Heart left ventricle (tissue), 16 donors: ENCODE measurements around the gene FAM228B. TPM values are rescaled to one million over a fixed set of nuclear protein-coding genes. Genes with fewer than 3 reads are reported as not detected.

Source experiments
- ATAC-seq, 4 donors: fragments of 200-7000 bp; cut with Tn5 transposase; one replicate each; pipeline ENCODE4 v1.9.1; 2020 to 2022; ENCODE audit warnings: moderate library complexity in 4 of 4, mild to moderate bottlenecking in 3 of 4, moderate number of reproducible peaks in 1 of 4
- DNase-seq, 5 donors: peaks; one replicate each; pipeline ENCODE4 v3.0.0-alpha.2; 2020
- H3K27ac ChIP-seq, 12 donors: fragments of 200-600 bp; sonication (generic) in 4 of 12; one replicate each; pipeline versions ENCODE4 v1.5.0 to v1.8.0; 2016 to 2022; ENCODE audit warnings: mild to moderate bottlenecking in 2 of 12
- H3K27me3 ChIP-seq, 9 donors: fragments of 200-600 bp; sonication (generic) in 2 of 9; one replicate each; pipeline versions ENCODE4 v1.5.1 to v1.8.0; 2016 to 2022; ENCODE audit warnings: mild to moderate bottlenecking in 3 of 9
- H3K36me3 ChIP-seq, 9 donors: fragments of 200-600 bp; sonication (generic) in 2 of 9; one replicate each; pipeline versions ENCODE4 v1.5.0 to v1.8.0; 2018 to 2022; ENCODE audit warnings: mild to moderate bottlenecking in 2 of 9
- H3K4me1 ChIP-seq, 12 donors: fragments of 200-600 bp; sonication (generic) in 4 of 12; one replicate each; pipeline versions ENCODE4 v1.5.0 to v1.8.0; 2016 to 2022; ENCODE audit warnings: mild to moderate bottlenecking in 3 of 12
- H3K4me3 ChIP-seq, 12 donors: fragments of 200-600 bp; sonication (generic) in 4 of 12; one replicate each; pipeline versions ENCODE4 v1.5.0 to v1.8.0; 2017 to 2022; ENCODE audit warnings: mild to moderate bottlenecking in 9 of 12, moderate library complexity in 4 of 12
- H3K9me3 ChIP-seq, 12 donors: fragments of 200-600 bp; sonication (generic) in 4 of 12; one replicate each; pipeline versions ENCODE4 v1.5.0 to v1.8.0; 2016 to 2022; ENCODE audit warnings: mild to moderate bottlenecking in 1 of 12
- POLR2A ChIP-seq, 2 donors: fragments of 450-650 bp; IDR thresholded peaks; one replicate each; pipeline ENCODE4 v1.6.1; 2017; ENCODE audit warnings: antibody characterized with exemption in 2 of 2, mild to moderate bottlenecking in 2 of 2, moderate library complexity in 2 of 2
- WGBS, 4 donors: extraction: QIAGEN DNeasy Blood & Tissue Kit in 2 of 4; methylation state at CpG; one replicate each; pipeline versions ENCODE4 v1.1.5 to v1.1.7; 2013 to 2018; 5-methylcytosine and 5-hydroxymethylcytosine counted together
- intact Hi-C, 10 donors: fragments of 100-400 bp; cut with DNase I; formaldehyde crosslinking; loops; one replicate each; pipeline versions ENCODE4 v1.11.1 to v1.14.2; 2022
- long read RNA-seq, 3 donors: library from polyadenylated mRNA; unstranded; transcript quantifications; one replicate each; pipeline ENCODE4 v2.0.0, GENCODE V29; 2020 to 2021
- polyA plus RNA-seq, 2 donors: library from polyadenylated mRNA; stranded (reverse); fragments of 200-250 nt; gene quantifications; one replicate each; pipeline ENCODE4 v1.2.3, GENCODE V29; 2013
- total RNA-seq, 9 donors: library from RNA; depleted of rRNA in 2 of 9; stranded (reverse); fragments of >200 nt in 2 of 9; fragmentation: NEBNext Ultra II Directional in 3 of 9; extraction: Animal tissue kit (Norgen Biotek cat#: 25700) in 3 of 9; gene quantifications; one replicate each; pipeline versions ENCODE4 v1.1.0 to v1.2.4, GENCODE V29; 2016 to 2023
- TF ChIP-seq, protein P1 (sequence below), 12 donors: fragments of 200-600 bp; sonication (generic) in 4 of 12; IDR thresholded peaks; one replicate each; pipeline versions ENCODE4 v1.5.0 to v1.8.0; 2018 to 2022; ENCODE audit warnings: antibody characterized with exemption in 12 of 12, mild to moderate bottlenecking in 5 of 12
- donor health status: ischemic (EF 13 %, LVEDD 7.1; RV severe dilation, severe dysfunction).
- donor health status: healthy with polysubstance abuse.
- donor health status: DM: no; HTN: yes; CAD: no.
- donor health status: DM: no; HTN: no; CAD: no.
- donor health status: ischemic (EF 25% LVEDD 6.9; RV normal size, moderate dysfunction).
- donor health status: ischemic (EF 25% LVEDD 5.7; RV mildly dilated, moderate dysfunction).
- donor health status: healthy.
- donor health status: DM: yes; HTN: yes; CAD: no.
- donor health status: ischemic (EF 35%, LVEDD 5.7; RV mildly dilated, moderate dysfunction).
- donor health status: nonischemic (EF 11% LVEDD 7.7; RV severe dilation, severe dysfunction).
- donor health status: DM: yes; HTN: yes; CAD: no.
- donor health status: PGD.
- donor health status: ischemic (EF 29% LVEDD 5.4; RV normal size, mild dysfunction).
- donor health status: nonischemic (EF 23%, LVEDD 6.1; RV moderate dilation, normal function).

Gene FAM228B
- total RNA-seq: 10 to 100 TPM; 11.1 to 36.9 (median 21.2) TPM
- 10 to 100 TPM in 1 of 2 donors, 1 to 10 TPM in 1; 5.4 to 31.9 TPM for polyA plus RNA-seq
- long read RNA-seq, donor 1, partial matches to known transcripts: 1 of 23 reads
- long read RNA-seq, donor 1, other reads (novel, unspliced or antisense): 22 of 23 reads
- long read RNA-seq, donor 2, partial matches to known transcripts: 4 of 21 reads
- long read RNA-seq, donor 2, other reads (novel, unspliced or antisense): 14 of 21 reads
- long read RNA-seq, donor 3, partial matches to known transcripts: 1 of 17 reads
- long read RNA-seq, donor 3, other reads (novel, unspliced or antisense): 16 of 17 reads

GRCh38 chr2:24123195-24123921 lies at the start of gene FAM228B, which contains the start of gene PFN4:
FAM228B (plus strand) TSS chr2:24123469; CDS start chr2:24124362, 893 bp downstream.
PFN4 (minus strand) TSS chr2:24123334; CDS start chr2:24122535, 799 bp downstream.
- H3K27ac ChIP-seq: peak within 1 kb of the TSS; percentile 83 to 97 (median 95)
- DNase-seq: peak; percentile 92 to 94 (median 94)
- ATAC-seq: peak; percentile 96 to 99 (median 98)
- H3K4me1 ChIP-seq: peaks cover 0 to 30% (median 16%) of the 10 kb centered on the region in 12 donors
- intact Hi-C loops: loop anchor here in 5 of 10 donors (2.0 to 5.0 kb wide), 2 partner anchors 36 to 39 kb away; partner anchors contain the start of gene TP53I3 (in 4 of the 5)
- peaks cover 0 to 2% (median 0%) of the 10 kb centered on the region in 9 donors for H3K36me3 ChIP-seq
- TF ChIP-seq, protein P1, sequence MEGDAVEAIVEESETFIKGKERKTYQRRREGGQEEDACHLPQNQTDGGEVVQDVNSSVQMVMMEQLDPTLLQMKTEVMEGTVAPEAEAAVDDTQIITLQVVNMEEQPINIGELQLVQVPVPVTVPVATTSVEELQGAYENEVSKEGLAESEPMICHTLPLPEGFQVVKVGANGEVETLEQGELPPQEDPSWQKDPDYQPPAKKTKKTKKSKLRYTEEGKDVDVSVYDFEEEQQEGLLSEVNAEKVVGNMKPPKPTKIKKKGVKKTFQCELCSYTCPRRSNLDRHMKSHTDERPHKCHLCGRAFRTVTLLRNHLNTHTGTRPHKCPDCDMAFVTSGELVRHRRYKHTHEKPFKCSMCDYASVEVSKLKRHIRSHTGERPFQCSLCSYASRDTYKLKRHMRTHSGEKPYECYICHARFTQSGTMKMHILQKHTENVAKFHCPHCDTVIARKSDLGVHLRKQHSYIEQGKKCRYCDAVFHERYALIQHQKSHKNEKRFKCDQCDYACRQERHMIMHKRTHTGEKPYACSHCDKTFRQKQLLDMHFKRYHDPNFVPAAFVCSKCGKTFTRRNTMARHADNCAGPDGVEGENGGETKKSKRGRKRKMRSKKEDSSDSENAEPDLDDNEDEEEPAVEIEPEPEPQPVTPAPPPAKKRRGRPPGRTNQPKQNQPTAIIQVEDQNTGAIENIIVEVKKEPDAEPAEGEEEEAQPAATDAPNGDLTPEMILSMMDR (IDR thresholded peaks at IDR 0.05): peak in 1 of 12 donors; percentile 7
- TF ChIP-seq POLR2A (IDR thresholded peaks at IDR 0.05): peak in 1 of 2 donors; percentile 89
- H3K9me3 ChIP-seq: no peaks in the 10 kb centered on the region
- WGBS, 4 donors: 0 to 1% (median 0%) methylated on average over 19 to 103 of the region's 103 CpGs
- peak within 1 kb of the TSS; percentile 39 to 95 (median 83) for H3K4me3 ChIP-seq
- no peaks in the 10 kb centered on the region for H3K27me3 ChIP-seq

- intact Hi-C loops: loop anchor here in 3 of 10 donors (10.0 kb wide), 2 partner anchors 149 to 249 kb away; partner anchors contain the start of gene ATAD2B (in 2 of the 3)
- Histone ChIP-seq H3K27ac (no peak overlapping the region), H3K9me3 (no peaks in the 10 kb centered on the region), H3K4me1 (peaks cover 0 to 28% (median 15%) of the 10 kb centered on the region in 12 donors), H3K4me3 (no peak overlapping the region), H3K36me3 (peaks cover 0 to 59% (median 47%) of the 10 kb centered on the region in 9 donors), H3K27me3 (no peaks in the 10 kb centered on the region)
- no peak for TF ChIP-seq POLR2A (IDR thresholded peaks at IDR 0.05)
- TF ChIP-seq, protein P1 (IDR thresholded peaks at IDR 0.05): no peak
- WGBS, 4 donors: 91 to 96% (median 93%) methylated on average over 6 of the region's 6 CpGs
- DNase-seq (no peak), ATAC-seq (no peak)
Observed at GRCh38 chr2:24073816-24074215, 49.5 kb upstream of the FAM228B start.

DNA sequence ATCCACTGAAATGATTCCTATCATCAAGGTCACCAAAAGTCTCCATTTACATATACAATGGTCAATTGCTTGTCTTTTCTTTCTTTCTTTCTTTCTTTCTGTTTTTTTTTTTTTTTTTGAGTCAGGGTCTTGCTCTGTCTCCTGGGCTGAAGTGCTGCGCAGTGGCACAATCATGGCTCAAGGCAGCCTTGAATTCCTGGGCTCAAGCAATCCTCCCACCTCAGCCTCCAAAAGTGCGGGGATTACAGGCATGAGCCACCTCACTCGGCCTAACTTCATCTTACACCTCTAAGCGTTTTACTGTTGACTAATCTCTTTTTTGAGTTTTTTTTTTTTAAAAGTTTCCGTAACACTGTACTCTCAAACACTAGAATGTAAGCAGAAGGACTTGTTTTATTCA lies 48.0 kb upstream of the FAM228B start:
- ATAC-seq: no peak

More for the DNA sequence above, 48.0 kb upstream of the FAM228B start:
- intact Hi-C loops: loop anchor here in 4 of 10 donors (5.0 to 10.0 kb wide), 3 partner anchors 148 to 250 kb away; partner anchors contain the start of gene ATAD2B (in 3 of the 4)
- peaks cover 0 to 28% (median 15%) of the 10 kb centered on the region in 12 donors for H3K4me1 ChIP-seq
- no peaks in the 10 kb centered on the region for H3K9me3 ChIP-seq
- H3K4me3 ChIP-seq: peak overlapping the region in 10 of 12 donors; percentile 48 to 95 (median 81)
- WGBS, 4 donors: 70 to 72% (median 70%) methylated on average over 5 of the region's 5 CpGs
- TF ChIP-seq POLR2A (IDR thresholded peaks at IDR 0.05): no peak
- TF ChIP-seq, protein P1 (IDR thresholded peaks at IDR 0.05): no peak
- H3K27me3 ChIP-seq: no peaks in the 10 kb centered on the region
- H3K36me3 ChIP-seq: peaks cover 0 to 56% (median 44%) of the 10 kb centered on the region in 9 donors
- H3K27ac ChIP-seq: peak overlapping the region in 5 of 12 donors; percentile 83 to 94 (median 90)
- DNase-seq: no peak
